Measurements from ENCODE around the gene ARAP3.

ARAP3 gene

DNA sequence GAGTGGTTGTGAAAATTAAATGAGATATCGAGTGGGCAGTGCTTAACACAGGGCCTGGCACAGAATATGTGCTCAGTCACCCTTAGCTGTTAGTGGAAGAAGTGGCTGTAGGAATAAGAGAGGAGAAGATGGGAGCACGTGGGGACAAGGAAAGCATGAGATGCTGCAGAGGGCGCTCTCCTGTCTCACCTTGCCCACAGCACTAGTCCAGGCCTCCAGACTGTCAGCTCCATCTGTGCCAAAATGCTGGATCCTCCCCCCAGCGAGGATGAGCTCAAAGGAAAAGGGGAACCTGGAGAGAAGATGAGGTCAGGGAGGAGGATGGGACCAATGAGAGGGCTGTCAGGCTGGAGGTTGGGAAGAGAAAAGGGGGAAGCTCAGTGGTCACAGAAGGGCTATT is 12.5 kb downstream of the ARAP3 start:
- no peak for DNase-seq

DNA sequence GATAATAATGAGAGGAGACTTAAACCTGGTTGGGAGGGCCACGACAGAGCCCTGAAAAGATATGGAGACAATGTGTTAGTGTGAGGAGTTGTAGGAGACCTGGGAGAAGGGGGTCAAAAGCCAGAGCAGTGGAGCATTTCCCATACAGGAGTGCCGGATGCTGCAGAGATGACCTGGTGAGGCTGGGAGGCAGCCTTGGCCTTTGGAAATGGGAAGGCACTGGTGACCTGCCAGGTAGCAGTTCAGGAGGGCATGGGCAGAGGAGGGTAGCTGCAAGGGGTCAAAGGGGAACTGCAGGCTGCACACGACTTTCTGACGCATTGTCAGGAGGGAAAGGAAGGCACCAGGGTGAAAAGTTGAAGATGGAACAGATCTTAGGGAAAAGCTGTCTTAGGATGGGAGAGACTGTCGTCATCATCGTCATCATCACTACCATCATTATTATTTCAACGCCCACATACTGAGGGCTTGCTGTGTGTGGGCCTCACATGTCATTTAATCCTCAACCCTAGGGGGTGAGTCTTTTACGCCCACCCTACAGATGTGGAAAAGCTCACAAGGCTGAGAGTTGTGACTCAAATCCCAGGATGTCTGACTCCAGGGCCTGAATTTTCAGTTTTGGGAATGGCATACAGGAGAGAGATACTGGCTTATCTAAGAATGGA is 13.3 kb downstream of the ARAP3 start:
- DNase-seq: no peak

DNA sequence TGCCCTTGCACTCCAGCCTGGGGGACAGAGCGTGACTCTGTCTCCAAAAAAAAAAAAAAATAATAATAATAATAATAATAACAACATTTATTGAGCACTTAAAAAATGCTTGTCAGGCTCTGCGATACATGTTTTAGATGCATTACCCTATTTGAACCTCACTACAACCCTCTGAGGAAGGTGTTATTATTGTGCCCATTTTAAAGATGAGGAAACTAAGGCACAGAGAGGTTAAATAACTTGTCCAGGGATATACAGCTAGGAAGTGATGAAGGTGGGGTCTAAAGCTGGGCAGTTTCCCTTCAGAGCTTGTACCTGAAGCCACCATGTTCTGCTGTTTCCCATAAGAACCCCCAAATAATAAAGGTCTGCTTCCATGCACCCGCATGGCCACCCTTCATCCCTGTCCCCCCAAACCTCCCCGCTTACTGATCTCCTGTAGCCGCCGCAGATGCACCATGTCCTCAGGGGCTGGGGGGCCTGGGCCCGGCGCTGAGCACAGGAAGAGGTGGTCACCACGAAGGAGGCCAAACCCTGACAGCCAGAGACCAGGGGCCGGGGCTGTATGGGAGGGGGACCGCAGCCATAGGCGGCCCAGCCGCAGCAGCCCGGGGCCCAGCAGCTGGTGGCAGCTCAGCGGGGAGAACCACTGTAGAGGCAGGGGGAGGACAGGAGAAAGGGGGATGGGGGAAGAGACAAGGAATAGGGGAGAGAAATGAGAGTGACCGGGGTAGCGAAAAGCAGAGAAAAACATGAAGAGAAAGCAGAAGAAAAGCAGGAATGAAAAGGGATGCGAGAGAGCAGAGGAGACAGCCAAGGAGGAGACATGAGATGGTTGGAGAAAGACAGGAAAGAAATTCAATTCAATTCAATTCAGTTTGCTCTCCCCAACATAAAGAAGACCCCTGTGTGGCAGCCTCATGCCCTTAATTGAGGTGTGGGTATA is 15.8 kb downstream of the ARAP3 start:
- DNase-seq: no peak

DNA sequence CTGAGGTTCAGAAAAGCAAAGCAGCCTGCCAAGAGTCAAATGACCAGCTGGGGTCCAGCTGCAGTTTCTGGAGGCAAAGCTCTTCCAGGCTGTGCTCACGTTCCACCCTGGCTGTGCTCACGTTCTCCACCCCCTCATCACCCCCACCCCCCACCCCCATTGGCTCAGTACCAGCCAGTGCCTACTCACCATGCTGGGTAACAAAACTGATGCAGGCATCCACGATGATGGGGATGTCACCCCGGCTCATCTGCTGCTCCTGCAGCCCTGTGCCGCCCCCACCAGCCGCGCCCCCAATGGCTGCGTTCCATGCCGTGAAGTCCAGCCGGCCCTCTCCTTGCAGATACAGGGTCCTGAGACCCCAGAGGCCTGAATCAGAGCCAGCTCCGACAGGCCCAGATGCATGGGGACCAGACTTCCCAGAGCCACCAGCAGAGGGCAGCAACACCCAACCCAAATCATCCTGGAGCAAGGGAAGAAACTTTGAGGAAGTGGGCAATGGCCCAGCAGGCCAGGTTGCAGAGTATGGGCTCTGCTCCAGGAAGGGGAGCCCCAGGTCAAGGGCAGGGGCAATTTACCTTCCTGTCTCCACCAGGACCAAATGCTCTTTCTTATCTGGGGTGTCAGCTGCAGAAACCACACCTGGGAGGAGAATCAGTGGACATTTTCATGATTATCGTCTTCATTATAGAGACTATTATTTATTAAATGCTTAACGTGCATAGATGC is 17.1 kb downstream of the ARAP3 start:
- peak; percentile 79 for DNase-seq

DNA sequence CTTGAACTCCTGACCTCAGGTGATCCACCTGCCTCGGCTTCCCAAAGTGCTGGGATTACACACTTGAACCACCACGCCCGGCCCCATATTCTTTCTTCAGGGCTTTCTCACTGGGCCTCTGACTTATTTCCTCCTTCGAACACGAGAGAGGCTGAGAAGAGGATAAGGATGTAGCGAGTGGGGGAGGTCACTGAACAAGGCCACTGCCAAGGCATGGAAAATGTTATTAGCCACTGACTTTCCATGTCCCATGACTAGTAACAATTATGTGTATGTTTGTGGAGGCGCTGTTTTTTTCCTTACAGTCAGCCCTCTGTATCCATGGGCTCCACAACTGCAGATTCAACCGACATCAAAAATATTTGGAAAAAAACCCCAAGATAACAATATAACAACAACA is 18.5 kb downstream of the ARAP3 start:
- DNase-seq: no peak

GRCh38 chr5:141662028-141662427 is 20.0 kb downstream of the ARAP3 start:
- DNase-seq: no peak

GRCh38 chr5:141657937-141658545 is 24.0 kb downstream of the ARAP3 start:
- no peak for DNase-seq

GRCh38 chr5:141657404-141657803 is 24.6 kb downstream of the ARAP3 start:
- DNase-seq: no peak

DNA sequence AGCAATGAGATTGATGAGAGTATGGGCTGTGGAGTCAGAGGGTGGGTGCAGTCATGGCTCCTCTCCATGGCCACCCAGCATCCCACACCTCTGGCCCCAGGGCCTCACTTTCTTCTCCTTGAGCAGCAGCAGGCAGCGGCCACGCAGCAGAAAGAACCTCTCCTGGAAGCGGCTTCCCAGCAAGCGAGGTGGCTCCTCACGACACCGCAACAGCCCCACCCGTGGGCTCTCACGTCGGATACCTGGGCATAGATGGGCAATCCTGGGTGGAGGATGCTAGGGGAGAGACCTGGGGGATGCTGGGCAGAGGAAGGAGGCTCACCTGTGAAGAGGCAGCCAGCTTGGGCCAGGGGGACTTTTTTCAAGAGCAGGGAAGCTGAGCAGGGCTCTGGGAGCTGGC is 25.6 kb downstream of the ARAP3 start:
- no peak for DNase-seq

GRCh38 chr5:141655020-141655419 is 27.0 kb downstream of the ARAP3 start:
- DNase-seq: no peak

DNA sequence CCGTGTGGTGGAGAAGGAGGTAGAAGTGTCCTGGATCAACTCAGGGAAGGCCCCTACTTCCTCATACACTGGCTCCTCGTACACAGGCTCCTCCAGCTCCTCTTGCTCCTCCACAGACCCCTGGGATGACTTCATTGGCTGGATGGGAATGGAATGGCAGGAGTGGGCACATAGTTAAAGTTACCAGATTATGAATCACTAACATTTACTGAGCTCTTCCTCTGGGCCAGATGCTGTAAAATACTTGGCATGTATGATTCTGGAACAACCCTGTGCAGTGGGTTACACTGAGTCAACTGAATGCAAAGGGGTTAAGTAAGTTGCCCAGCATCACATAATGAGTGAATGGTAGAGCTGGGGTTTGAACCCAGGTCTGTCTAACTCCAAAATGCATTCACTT is 27.7 kb downstream of the ARAP3 start:
- DNase-seq: no peak

DNA sequence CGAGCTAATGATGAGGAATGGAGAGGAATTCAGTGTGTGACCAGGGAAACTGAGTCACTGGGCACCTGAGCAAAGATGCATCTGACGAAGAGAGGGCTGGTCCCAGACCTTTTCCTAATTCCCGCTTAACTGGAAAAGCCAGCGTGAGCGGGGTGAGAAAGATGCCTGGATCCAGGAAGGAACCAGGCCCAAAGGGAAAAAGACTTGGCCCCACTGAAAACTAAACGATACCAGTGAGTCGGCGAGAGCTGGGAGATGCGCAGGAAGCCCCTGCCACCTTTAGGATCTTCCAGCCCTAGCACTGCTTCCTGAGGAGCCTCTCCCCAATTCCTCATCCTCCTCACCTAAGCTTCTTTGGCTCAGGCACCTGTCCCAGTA is 30.3 kb downstream of the ARAP3 start:
- DNase-seq: no peak

DNA sequence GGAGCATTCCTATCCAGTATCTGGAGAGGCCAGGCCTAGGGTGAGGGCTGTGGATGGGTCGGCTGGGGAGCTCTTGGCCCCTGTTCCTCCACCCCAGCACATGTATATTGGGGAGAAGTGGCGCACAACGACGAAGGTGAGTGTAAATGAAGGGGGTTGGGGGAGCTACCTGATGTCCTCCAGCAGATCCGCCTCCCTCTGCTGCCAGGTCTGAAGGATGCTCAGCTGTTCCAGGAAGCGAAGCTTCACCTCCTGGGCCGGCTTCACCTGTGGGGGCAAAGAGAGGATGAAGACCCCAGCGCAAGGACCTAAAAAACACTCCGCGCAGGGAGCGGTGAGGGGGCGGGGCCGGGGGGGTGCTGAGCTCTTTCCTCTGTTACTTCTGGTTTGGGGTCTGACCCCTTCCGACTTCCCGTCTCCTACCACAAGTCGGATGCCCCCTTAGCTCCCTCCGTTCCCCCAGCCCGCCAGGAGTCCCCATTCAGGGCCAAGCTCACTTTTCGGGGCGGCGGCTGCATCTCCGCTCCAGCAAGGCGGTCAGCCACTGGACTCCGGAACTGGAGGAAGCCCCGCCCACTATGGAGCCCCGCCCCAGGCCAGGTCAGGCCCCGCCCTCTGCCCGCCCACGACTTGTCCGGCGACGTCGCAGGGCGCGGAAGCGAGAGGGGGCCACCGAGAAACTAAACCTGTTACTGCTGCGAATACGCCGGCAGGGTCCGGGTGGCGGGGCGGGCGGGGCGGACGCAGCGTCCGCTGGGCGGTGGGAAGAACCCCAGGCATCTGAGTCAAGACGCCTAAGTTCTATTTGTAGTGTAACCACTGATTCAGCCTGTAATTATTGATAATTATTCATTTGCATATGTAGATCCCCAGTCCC is 30.9 kb downstream of the ARAP3 start, which contains the start of gene FCHSD1:
FCHSD1 (minus strand) TSS at position 568 of the 877 bp plus-strand sequence; CDS start at position 518, 50 bp downstream.
- DNase-seq: peak; percentile 87

DNA sequence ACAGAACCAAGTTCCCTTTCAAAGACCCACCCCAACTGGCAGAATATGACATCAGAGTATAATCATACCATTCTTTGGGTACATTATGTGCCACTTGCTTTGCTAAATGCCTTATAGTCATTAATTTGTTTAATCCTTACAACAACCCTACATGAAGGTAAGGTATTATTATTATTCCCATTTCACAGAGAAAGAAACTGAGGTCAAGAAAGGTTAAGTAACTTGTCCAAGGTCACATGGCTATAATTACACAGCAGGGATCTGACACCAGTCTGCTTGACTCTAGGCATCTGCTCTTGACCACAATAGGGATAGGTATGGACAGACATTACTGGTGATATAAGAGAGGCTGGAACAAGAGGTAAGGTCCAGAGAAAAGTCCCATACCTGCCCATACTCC is 32.1 kb downstream of the ARAP3 start:
- no peak for DNase-seq

- no peak for DNase-seq
Measured at GRCh38 chr5:141649056-141649688, 32.9 kb downstream of the ARAP3 start.

GRCh38 chr5:141647851-141648250 is 34.2 kb downstream of the ARAP3 start:
- no peak for DNase-seq

GRCh38 chr5:141647242-141647641 is 34.8 kb downstream of the ARAP3 start:
- DNase-seq: no peak

- no peak for DNase-seq
Measured at GRCh38 chr5:141646026-141646425, 36.0 kb downstream of the ARAP3 start.

DNA sequence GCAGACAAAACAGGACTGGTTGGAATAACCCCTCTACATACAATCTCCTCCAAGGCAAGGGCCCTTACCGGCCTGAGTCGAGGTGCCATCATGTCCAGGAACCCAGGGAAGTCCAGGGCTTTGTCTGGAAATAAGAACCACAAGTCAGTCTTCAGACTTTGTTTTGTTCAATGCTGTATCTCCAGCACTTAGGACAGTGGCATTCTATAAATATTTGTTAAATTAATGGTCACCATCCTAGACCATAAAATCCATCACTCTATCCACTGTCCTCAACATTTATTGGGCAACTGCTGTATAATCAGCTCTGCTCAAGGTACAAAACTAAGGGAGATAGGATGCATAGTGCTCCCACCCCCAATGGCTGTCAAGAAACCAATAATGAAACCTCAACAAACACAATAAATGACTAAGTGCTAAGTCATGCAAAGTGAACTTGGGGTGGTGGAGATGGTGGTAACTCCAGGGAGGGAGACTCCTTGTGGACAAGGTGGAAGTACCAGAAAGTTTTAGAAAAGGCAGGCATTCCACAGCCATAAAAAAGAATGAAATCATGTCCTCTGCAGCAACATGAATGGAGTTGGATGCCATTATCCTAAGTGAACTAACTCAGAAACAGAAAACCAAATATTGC is 40.3 kb downstream of the ARAP3 start:
- DNase-seq: peak; percentile 33

DNA sequence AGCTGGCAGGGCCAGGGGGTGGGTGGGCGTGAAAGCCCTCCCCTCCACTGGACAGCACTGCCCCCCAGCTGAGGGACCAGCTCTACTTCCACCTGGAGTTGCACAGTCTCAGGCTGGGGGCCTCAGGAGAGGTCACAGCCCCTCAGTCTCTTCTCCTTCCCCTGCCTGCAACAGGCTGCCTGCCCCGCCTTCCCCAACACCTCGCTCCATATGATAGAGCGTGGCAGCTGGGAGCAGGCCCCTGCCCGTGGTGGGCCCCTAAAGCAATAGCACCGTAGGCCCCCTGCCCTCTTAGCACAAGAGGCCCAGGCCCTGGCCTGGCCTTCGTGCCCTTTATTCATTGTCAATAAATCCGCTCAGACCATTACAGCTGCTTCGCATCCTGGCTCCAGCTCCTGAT is 41.3 kb downstream of the ARAP3 start:
- no peak for DNase-seq

GRCh38 chr5:141640051-141640415 is 42.0 kb downstream of the ARAP3 start:
- no peak for DNase-seq
